Gastrocnemius medialis (tissue), 4 donors: Measurements from ENCODE around the gene SPTBN5.

Source experiments
- POLR2A ChIP-seq, 2 donors: fragments of 450-650 bp; IDR thresholded peaks; one replicate each; pipeline ENCODE4 v1.6.1; 2017; ENCODE audit warnings: antibody characterized with exemption in 2 of 2, mild to moderate bottlenecking in 2 of 2, moderate library complexity in 2 of 2
- TF ChIP-seq, protein P1 (sequence below), 5 experiments: fragments of 450-650 bp in 3 of 5; fragments of 200-600 bp in 2 of 5; sonication (generic) in 2 of 5; IDR thresholded peaks in 4 of 5; conservative IDR thresholded peaks in 1 of 5; 1 replicate in 4 of 5; 2 replicates in 1 of 5; pipeline ENCODE4 v1.5.1; 2016 to 2019; ENCODE audit warnings: antibody characterized with exemption in 5 of 5, mild to moderate bottlenecking in 3 of 5, moderate library complexity in 3 of 5

DNA sequence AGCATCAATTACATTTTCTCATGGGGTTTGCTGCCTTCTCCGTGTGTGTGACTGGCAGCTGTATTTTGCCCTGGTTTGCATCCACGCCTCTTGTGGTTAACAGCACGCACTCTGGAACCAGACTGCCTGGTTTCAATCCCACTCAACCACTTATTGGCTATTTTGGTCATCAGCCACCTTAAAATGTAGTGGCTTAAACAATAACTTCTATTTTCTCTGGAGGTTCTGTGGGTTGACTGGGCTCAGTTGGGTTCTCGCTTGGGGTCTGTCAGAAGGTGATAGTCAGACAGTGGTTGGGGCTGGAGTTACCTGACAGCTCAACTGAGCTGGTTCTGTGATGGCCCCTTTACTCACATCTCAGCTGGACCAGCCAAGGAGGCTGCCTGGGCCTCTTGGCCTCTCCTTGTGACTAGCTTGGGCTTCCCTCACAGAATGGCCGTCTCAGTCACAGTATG, 41.7 kb upstream of the SPTBN5 start:
- TF ChIP-seq, protein P1, sequence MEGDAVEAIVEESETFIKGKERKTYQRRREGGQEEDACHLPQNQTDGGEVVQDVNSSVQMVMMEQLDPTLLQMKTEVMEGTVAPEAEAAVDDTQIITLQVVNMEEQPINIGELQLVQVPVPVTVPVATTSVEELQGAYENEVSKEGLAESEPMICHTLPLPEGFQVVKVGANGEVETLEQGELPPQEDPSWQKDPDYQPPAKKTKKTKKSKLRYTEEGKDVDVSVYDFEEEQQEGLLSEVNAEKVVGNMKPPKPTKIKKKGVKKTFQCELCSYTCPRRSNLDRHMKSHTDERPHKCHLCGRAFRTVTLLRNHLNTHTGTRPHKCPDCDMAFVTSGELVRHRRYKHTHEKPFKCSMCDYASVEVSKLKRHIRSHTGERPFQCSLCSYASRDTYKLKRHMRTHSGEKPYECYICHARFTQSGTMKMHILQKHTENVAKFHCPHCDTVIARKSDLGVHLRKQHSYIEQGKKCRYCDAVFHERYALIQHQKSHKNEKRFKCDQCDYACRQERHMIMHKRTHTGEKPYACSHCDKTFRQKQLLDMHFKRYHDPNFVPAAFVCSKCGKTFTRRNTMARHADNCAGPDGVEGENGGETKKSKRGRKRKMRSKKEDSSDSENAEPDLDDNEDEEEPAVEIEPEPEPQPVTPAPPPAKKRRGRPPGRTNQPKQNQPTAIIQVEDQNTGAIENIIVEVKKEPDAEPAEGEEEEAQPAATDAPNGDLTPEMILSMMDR (IDR thresholded peaks at IDR 0.05 in 4 of 5, conservative IDR thresholded peaks at IDR 0.05 in 1 of 5), result no peak
- no peak for TF ChIP-seq POLR2A (IDR thresholded peaks at IDR 0.05)
